ENCODE data around the gene SHISA3. TPM values are rescaled to one million over a fixed set of nuclear protein-coding genes. Genes with fewer than 3 reads are reported as not detected.

Gene SHISA3
- total and polyA plus RNA-seq, 2 of the 8 experiments (the other 6 are each of a cell fraction or from before 2014, with no cell fraction given), result 2.0 to 9.3 TPM

DNA sequence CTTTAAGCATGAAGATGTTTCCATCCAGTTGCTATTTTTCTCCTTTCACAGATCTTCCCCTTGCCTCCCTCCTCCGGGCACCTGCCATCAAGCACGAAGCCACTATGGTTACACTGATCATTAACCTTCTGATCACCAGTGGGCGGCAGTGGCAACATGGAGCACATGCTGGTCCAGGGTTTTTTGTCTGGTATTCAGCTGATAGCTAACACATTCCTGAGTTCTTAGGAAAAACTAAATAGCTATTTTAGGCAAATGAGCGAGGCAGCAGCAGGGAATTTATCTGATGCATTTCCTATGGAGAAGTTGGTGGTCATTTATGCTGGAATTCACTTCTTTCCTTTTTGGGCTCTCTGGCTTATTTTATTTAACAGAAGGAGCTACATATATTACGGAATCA lies 22.9 kb downstream of the SHISA3 start:
- no peaks in the 10 kb centered on the region for H4K20me1 ChIP-seq (replicated peaks in 1 of 2; ENCODE audit: control insufficient read depth in 1 of 2, insufficient read depth in 2 of 2, low read length in 2 of 2)
- H2BK20ac ChIP-seq (ENCODE audit: low read length), result no peak overlapping the region
- no peak overlapping the region for H3K56ac ChIP-seq (replicated peaks; ENCODE audit: insufficient read length, low read depth, low read length)
- no peak overlapping the region for H4K5ac ChIP-seq (ENCODE audit: insufficient read length, low read depth, low read length)
- no peak overlapping the region for H3K18ac ChIP-seq (ENCODE audit: extremely low read depth, low read length)
- CTCF ChIA-PET (ENCODE audit: partially characterized antibody), result interaction anchor here (1.1 to 3.7 kb wide), 3 partner anchors 19 to 99 kb away, joined by 3 to 22 read pairs (median 6); no protein-coding TSS in a partner anchor
- peaks cover 0 to 3% (median 0%) of the 10 kb centered on the region in 4 experiments; a peak in 3 of 7 replicates for H3K4me1 ChIP-seq (replicated peaks in 1 of 4; ENCODE audit: control insufficient read depth in 3 of 4, insufficient read depth in 4 of 4, low read length in 3 of 4)
- TF ChIP-seq, protein P1, sequence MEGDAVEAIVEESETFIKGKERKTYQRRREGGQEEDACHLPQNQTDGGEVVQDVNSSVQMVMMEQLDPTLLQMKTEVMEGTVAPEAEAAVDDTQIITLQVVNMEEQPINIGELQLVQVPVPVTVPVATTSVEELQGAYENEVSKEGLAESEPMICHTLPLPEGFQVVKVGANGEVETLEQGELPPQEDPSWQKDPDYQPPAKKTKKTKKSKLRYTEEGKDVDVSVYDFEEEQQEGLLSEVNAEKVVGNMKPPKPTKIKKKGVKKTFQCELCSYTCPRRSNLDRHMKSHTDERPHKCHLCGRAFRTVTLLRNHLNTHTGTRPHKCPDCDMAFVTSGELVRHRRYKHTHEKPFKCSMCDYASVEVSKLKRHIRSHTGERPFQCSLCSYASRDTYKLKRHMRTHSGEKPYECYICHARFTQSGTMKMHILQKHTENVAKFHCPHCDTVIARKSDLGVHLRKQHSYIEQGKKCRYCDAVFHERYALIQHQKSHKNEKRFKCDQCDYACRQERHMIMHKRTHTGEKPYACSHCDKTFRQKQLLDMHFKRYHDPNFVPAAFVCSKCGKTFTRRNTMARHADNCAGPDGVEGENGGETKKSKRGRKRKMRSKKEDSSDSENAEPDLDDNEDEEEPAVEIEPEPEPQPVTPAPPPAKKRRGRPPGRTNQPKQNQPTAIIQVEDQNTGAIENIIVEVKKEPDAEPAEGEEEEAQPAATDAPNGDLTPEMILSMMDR (IDR thresholded peaks at IDR 0.05; ENCODE audit: control extremely low read depth in 1 of 3, insufficient read depth in 1 of 3, low read depth in 1 of 3, low read length in 3 of 3), result peak in 1 of 3 experiments; percentile 4; a peak in 1 of 4 replicates
- TF ChIP-seq, protein P2, sequence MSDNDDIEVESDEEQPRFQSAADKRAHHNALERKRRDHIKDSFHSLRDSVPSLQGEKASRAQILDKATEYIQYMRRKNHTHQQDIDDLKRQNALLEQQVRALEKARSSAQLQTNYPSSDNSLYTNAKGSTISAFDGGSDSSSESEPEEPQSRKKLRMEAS (IDR thresholded peaks at IDR 0.05), result peak; percentile 40; the same call in 1 of the 2 replicates
- peak in 1 of 2 experiments; percentile 26; a peak in 1 of 4 replicates for TF ChIP-seq RAD21 (IDR thresholded peaks at IDR 0.05 in 1 of 2, conservative IDR thresholded peaks at IDR 0.05 in 1 of 2; ENCODE audit: low read depth in 2 of 2, low read length in 2 of 2)
- TF ChIP-seq, protein P3, sequence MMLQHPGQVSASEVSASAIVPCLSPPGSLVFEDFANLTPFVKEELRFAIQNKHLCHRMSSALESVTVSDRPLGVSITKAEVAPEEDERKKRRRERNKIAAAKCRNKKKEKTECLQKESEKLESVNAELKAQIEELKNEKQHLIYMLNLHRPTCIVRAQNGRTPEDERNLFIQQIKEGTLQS (IDR thresholded peaks at IDR 0.05; ENCODE audit: insufficient read depth, low read depth, low read length), result no peak
- TF ChIP-seq, protein P4, sequence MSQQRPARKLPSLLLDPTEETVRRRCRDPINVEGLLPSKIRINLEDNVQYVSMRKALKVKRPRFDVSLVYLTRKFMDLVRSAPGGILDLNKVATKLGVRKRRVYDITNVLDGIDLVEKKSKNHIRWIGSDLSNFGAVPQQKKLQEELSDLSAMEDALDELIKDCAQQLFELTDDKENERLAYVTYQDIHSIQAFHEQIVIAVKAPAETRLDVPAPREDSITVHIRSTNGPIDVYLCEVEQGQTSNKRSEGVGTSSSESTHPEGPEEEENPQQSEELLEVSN (IDR thresholded peaks at IDR 0.05), result peak; percentile 46
- H3K79me2 ChIP-seq (ENCODE audit: control insufficient read depth in 1 of 2, insufficient read depth in 2 of 2, low read length in 2 of 2), result no peaks in the 10 kb centered on the region
- H3K4me3 ChIP-seq (ENCODE audit: extremely low read depth in 1 of 4, insufficient read depth in 2 of 4, low read depth in 3 of 4, low read length in 4 of 4), result no peak overlapping the region
- no peak overlapping the region for H3K14ac ChIP-seq (ENCODE audit: insufficient read length)
- H2AK5ac ChIP-seq (ENCODE audit: low read depth, low read length), result no peak overlapping the region
- H3K27me3 ChIP-seq (replicated peaks in 1 of 4; ENCODE audit: control insufficient read depth in 3 of 4, extremely low read depth in 1 of 4, insufficient read depth in 3 of 4, low read length in 3 of 4), result no peaks in the 10 kb centered on the region
- H3K4ac ChIP-seq (replicated peaks; ENCODE audit: insufficient read length, low read depth, low read length), result no peak overlapping the region
- DNase-seq (ENCODE audit: low read depth in 1 of 2, low spot score in 2 of 2) (no peak), FAIRE-seq (no peak)
- H4K8ac ChIP-seq (ENCODE audit: extremely low read depth, insufficient read depth, low read length), result no peak overlapping the region
- no peaks in the 10 kb centered on the region; a peak in 1 of 8 replicates for H3K36me3 ChIP-seq (ENCODE audit: control insufficient read depth in 2 of 4, insufficient read depth in 4 of 4, low read length in 3 of 4)
- WGBS, 2 experiments (ENCODE audit: extremely low coverage in 1 of 2, insufficient coverage in 1 of 2, insufficient read length in 1 of 2, insufficient replicate concordance in 2 of 2, low coverage in 1 of 2, low lambda C conversion rate in 2 of 2, missing lambda C conversion rate in 1 of 2), result 74% methylated on average over 5 of the region's 5 CpGs; no CpG with 5 or more reads in 1 of the 2 experiments
- H3K79me1 ChIP-seq (ENCODE audit: low read depth, low read length), result no peaks in the 10 kb centered on the region
- H3K23me2 ChIP-seq (ENCODE audit: low read depth, low read length), result no peaks in the 10 kb centered on the region
- H2BK5ac ChIP-seq (ENCODE audit: low read depth, low read length), result no peak overlapping the region
- H3K4me2 ChIP-seq (ENCODE audit: insufficient read depth in 1 of 2, low read depth in 2 of 2, low read length in 2 of 2), result no peak overlapping the region
- H2BK15ac ChIP-seq (ENCODE audit: low read length), result no peak overlapping the region
- no peak overlapping the region for H3K9ac ChIP-seq (replicated peaks in 1 of 4; ENCODE audit: extremely low read depth in 1 of 4, low read depth in 3 of 4, low read length in 3 of 4)
- no peaks in the 10 kb centered on the region for H3K9me3 ChIP-seq (ENCODE audit: insufficient read depth in 2 of 2, low read depth in 1 of 2, low read length in 1 of 2)
- H2AFZ ChIP-seq (ENCODE audit: low read length), result no peak overlapping the region
- H3K23ac ChIP-seq (ENCODE audit: insufficient read length), result no peak overlapping the region
- POLR2A ChIA-PET (ENCODE audit: partially characterized antibody), result no interaction called here
- H2BK12ac ChIP-seq (ENCODE audit: low read depth, low read length), result no peak overlapping the region
- H2BK120ac ChIP-seq (replicated peaks; ENCODE audit: low read depth, low read length), result no peak overlapping the region
- H4K91ac ChIP-seq (replicated peaks; ENCODE audit: insufficient read length, low read length), result no peak overlapping the region
- H3K27ac ChIP-seq (ENCODE audit: low read depth, low read length), result no peak overlapping the region
